ENCODE results near the gene RNPEPL1.

The RNPEPL1 gene

DNA sequence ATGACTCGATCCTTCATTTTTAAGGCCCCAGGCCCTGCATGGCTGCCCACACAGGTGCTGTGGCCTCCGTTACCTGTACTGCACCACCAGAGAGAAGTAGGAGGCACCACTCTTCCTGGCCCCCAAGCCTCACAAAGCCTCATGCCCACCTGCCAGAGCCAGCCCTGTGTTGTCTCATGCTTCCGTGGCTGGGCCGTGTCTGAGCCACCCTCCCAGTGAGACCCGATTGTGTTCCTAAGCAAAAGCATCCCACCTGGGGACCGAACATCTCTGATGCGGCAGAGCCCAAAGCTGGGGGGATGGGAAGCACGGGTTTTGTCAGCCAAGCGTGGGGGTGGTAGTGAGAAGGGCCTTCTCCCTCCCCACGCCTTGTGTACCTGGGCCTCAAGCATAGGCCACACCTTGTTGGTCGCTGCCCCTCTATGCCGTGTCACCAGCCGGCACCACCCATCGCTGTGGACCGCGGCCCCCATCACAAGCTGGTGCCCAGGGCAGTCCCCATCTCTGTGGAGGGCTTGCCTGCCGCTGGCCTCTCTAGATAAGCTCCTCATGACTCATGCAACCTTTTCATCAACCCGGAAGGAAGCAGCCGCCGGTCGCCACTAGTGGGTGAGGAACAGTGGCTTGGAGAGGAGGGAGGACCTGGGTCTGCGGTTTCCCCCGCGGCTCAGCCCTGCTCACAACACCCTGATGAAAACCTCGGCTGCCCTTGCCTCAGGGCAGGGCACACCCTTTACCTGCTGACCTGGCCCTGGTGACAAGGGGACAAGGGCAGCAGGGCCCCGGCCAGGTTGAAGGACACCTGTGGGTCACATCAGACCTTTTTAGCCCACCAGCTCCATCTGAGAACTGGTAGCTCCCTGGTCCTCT, 2.7 kb upstream of the RNPEPL1 start:
- DNase-seq (ENCODE audit: low spot score) = no peak

GRCh38 chr2:240566203-240567136, 1.8 kb upstream of the RNPEPL1 start:
- DNase-seq (ENCODE audit: low spot score) = peak; percentile 83

DNA sequence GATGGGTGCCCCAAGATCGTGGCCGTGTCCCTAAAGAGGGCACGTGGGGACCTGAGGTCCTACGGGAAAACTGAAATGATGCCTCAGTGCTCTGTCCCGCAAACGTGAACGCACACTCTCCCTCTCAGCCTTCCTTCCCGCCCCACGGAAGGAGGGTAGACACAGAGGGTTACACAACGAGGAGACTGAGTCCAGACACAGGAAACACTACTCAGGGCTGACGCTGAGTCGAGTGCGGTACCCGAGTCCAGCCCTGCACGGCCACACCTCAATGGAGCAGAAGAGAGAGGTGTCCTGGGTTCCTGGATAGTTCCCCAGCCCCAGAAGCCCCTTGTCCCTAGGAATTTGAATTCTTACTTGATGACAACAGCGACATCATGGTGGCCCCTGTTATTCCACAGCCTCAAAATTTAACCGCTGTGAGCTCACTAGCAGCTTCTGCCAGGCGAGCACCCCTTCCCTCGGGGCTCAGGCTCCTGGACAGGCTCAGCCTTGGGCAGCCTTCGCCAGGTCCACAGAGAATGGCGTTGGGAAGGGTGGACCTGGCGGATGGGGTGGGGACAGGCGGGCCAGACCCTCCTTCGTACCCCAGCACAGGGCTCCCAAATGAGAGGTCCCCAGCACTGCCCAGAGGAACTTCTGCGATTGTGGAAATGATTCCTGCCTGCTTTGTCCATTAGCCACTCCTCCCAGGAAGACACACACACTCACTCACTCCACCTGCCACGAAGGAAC, 980 bp upstream of the RNPEPL1 start:
- DNase-seq (ENCODE audit: low spot score) = no peak

DNA sequence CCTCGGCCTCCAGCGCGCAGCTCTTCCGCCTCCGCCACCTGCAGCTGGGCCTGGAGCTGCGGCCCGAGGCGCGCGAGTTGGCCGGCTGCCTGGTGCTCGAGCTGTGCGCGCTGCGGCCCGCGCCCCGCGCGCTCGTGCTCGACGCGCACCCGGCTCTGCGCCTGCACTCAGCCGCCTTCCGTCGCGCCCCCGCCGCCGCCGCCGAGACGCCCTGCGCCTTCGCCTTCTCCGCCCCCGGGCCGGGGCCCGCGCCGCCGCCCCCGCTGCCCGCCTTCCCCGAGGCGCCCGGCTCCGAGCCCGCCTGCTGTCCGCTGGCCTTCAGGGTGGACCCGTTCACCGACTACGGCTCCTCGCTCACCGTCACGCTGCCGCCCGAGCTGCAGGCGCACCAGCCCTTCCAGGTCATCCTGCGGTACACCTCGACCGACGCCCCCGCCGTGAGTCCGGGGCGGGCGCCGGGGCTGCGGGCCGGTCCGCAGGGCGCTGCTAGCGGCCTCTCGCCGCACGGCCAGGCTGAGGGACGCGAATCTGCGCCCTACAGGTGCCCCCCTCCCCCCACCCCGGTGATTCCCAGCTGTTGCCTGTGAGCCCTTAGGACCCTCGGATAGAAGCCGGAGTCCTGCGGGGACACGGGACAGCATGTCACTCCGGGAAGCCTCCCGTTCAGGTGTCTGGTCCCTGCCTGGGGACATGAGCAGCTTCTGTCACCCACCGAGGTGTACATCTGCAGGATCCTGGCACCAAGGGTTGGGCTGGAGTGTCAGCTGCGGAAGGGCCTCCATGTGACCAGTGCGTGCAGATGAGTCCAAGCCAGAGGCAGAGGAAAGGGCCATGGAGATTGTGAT, 616 bp downstream of the RNPEPL1 start:
- peak; percentile 71 for DNase-seq (ENCODE audit: low spot score)

- no peak for DNase-seq (ENCODE audit: low spot score)
These were observed 1.3 kb downstream of the RNPEPL1 start for GRCh38 chr2:240569523-240569997.

DNA sequence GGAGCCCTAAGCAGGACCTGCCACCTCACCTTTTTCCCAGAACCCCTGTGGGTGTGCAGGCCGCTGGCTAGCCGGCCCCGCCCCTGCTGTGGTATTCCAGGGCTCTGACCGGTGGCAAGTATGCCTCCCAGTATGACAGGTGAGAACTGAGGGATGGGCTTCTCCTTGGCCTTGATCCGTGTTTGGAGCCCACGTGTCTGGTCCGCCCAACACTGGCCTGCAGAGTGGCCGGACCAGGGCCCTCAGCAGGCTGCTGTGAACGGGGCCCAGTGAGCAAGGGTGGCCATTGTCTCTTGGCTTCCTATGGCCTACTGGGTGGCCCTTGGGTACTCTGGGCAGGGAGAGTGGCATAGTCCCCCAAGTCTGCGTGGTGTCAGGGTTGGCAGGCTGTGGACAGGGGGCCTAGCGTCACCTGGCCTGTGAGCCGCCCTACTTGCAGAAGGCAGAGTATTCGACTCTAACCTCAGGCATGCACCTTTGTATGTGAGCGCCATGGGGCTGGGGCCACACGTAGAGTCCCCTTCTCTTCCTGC, 1.8 kb downstream of the RNPEPL1 start:
- no peak for DNase-seq (ENCODE audit: low spot score)

DNA sequence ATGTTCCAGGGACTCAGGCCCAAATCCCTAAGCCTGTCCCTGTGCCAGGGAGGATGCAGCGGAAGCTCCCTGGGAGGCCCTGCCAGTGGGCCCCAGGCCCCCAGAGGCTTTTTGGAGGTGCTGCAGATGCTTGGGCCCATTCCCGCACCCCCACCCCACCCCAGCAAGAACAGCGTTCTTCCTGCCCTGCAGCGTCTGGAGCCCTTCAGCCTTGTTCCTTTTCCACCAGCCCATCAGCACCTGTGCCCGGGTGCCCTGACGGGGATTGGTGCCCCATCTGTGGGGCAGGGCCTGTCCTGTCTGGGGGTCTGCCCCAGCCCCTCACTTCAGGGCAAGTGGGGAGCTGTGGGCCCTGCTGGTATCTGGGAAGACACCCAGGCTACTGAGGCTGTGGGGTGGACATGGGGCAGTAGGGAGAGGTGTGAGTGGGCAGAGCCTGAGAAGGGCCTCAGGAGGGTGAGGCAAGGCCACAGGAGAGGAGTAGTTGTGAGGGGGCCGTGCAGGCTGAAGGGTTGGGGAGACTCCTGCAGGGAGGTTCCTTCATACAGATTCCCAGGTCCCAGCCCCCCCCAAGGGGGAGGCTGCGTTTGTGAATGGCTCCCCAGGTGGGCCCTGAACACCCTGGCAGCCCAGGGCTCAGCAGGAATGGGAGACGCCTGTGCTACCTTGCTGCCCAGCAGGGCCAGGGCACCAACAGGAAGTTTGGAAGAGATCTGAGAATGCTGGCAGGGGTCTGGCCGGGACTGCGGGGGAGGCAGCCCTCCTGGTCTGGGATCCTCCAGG, 2.4 kb downstream of the RNPEPL1 start:
- no peak for DNase-seq (ENCODE audit: low spot score)

- DNase-seq (ENCODE audit: low spot score) = no peak
These were observed 3.2 kb downstream of the RNPEPL1 start for GRCh38 chr2:240571314-240571973.

DNA sequence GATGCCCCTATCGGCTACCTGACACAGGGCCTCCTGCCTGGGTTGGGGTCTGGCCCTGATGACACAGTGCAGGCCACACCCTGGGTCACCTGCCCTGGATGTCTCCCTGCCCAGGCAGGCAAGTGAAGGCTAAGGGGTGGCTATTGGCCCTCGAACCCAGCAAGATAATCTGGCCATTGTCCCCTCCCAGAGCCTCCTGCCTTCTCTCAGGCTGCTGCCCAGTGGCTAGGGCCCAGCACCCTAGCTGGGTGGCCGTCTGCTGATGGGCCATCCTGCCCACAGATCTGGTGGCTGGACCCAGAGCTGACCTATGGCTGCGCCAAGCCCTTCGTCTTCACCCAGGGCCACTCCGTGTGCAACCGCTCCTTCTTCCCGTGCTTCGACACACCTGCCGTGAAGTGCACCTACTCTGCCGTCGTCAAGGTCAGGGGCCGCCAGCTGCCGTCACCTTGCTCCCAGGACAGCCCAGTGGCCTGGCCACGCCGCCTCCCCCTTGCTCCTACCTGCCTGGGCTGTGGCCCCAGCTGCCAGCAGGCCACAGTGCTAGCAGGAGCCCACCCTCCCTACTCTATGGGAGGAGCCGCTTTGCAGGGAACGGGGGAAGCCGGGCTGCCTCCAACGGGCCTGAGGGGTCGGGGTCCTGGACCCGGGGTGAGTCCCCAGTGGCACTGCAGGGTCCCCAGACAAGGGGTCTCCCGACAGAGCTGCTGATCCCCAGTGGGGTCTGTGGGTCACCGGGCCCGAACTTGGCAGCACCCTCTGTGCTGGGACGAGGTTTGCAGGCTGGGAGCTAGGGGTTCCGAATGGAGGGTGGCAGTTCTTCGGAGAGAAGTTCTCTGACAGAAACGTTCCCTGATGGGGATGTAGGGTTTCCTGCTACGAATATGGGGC, 4.1 kb downstream of the RNPEPL1 start:
- DNase-seq (ENCODE audit: low spot score) = no peak

GRCh38 chr2:240573071-240573515, 4.8 kb downstream of the RNPEPL1 start:
- no peak for DNase-seq (ENCODE audit: low spot score)

- no peak for DNase-seq (ENCODE audit: low spot score)
These were observed 5.5 kb downstream of the RNPEPL1 start for GRCh38 chr2:240573516-240574385.

- DNase-seq (ENCODE audit: low spot score) = no peak
These were observed 6.3 kb downstream of the RNPEPL1 start for GRCh38 chr2:240574386-240575100.

DNA sequence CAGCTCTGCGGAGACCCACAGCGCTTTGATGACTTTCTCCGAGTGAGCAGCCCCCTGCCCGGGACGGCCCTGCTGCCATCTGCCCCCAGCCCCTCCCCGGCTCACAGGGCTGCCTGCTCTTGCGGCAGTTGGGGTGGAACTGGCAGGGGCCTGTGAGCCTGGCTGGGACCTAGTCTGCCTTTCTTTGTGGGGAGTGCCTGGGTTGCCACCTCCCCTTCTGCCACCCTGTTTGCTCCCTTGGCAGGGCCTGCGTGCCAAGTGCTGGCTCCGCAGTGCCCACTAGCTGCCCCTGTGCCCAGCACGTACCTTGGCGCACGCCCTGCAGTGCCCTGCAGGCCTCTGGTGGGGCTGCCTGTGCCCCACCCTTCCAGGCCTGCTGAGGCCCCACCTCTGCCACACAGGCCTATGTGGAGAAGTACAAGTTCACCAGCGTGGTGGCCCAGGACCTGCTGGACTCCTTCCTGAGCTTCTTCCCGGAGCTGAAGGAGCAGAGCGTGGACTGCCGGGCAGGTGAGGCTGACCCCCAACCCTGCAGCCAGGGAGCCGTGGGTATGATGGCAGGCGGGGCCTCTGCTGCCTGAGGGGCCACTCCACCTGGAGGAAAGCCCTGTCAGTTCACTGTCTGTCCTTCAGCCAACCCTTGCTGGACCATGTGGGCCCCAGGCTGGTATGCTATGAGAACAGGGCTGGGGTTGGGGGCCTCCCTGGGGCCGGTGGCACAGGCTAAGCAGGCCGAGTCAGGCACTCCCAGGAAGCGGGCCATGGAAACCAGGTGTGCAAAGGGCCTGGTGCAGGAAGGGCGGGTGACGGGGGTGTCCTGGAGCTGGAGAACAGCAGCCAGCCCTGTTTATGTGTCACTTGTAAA, 7.0 kb downstream of the RNPEPL1 start:
- DNase-seq (ENCODE audit: low spot score) = no peak

DNA sequence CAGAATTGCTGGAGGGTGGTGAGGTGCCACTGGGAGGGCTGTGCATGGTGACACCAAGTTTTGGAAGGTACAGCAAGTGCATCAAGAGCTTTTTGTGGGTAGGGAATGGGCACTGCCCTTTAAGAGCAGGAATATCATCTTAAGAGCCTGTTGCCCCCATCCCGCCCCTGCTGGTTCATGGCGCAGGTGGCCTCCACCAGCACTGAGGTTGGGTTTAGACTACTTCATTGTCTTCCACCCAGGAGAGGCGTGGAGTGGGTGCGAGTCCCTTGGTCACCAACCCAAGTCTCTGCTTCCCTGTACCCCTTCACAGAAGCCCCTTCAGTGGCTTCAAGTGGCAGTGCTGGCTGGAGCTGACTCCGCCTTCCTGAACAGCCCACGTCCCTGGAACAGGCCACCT, 7.8 kb downstream of the RNPEPL1 start:
- no peak for DNase-seq (ENCODE audit: low spot score)

GRCh38 chr2:240576436-240577205, 8.3 kb downstream of the RNPEPL1 start:
- DNase-seq (ENCODE audit: low spot score) = no peak
